HEK293 (cell line): ENCODE measurements around the gene GRID2.

Experiments
- YY1 ChIP-seq: fragments of 450-650 bp; formaldehyde crosslinking; IDR thresholded peaks from 2 replicates; pipeline ENCODE4 v1.5.1; 2018; ENCODE audit warnings: missing biosample characterization, missing genetic modification characterization
- ZNF146 ChIP-seq: fragments of 450-650 bp; formaldehyde crosslinking; IDR thresholded peaks from 2 replicates; pipeline ENCODE4 v1.5.1; 2016; ENCODE audit warnings: missing biosample characterization, missing genetic modification characterization
- ZNF747 ChIP-seq: fragments of 450-650 bp; formaldehyde crosslinking; IDR thresholded peaks from 2 replicates; pipeline ENCODE4 v1.5.1; 2016; ENCODE audit warnings: missing biosample characterization, missing genetic modification characterization
- ZNF785 ChIP-seq: fragments of 450-650 bp; formaldehyde crosslinking; IDR thresholded peaks from 2 replicates; pipeline ENCODE4 v1.5.1; 2016; ENCODE audit warnings: missing biosample characterization, missing genetic modification characterization
- TF ChIP-seq, protein P1 (sequence below): fragments of 450-650 bp; formaldehyde crosslinking; IDR thresholded peaks from 2 replicates; pipeline ENCODE4 v1.5.1; 2016; ENCODE audit warnings: missing biosample characterization, missing genetic modification characterization

DNA sequence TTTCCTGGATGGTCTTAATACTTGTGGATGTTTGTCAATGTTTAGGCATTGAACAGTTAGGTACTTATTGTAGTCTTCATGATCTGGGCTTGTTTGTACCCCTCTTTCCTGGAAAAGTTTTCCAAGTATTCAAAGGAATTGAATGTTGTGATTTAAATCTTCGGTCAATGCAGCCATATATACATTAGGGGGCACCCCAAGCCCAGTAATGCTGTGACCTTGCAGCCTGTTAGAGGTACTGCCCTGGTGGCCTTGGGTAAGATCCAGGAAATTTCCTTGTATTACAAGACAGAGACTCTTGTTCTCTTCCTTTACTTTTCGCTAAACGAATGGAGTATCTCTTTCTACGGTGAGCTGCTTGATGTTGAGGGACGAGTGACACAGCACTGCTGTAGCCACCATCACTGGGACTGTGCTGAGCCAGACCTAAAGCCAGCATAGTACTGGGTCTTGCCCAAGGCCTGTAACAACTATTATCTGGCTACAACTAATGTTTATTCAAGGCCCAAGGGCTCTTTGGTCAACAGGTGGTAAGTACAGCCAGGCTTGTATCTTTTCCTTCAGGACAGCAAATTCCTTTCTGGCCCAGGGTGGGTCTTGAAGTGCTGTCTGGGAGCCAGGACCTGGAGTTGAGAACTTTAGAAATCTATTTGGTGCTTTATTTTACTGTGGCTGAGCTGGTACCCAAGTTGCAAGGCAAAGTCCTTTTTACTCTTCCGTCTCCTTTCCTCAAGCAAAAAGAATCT, 1406.5 kb downstream of the GRID2 start:
- TF ChIP-seq, protein P1, sequence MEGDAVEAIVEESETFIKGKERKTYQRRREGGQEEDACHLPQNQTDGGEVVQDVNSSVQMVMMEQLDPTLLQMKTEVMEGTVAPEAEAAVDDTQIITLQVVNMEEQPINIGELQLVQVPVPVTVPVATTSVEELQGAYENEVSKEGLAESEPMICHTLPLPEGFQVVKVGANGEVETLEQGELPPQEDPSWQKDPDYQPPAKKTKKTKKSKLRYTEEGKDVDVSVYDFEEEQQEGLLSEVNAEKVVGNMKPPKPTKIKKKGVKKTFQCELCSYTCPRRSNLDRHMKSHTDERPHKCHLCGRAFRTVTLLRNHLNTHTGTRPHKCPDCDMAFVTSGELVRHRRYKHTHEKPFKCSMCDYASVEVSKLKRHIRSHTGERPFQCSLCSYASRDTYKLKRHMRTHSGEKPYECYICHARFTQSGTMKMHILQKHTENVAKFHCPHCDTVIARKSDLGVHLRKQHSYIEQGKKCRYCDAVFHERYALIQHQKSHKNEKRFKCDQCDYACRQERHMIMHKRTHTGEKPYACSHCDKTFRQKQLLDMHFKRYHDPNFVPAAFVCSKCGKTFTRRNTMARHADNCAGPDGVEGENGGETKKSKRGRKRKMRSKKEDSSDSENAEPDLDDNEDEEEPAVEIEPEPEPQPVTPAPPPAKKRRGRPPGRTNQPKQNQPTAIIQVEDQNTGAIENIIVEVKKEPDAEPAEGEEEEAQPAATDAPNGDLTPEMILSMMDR (tag by site-specific recombination), result peak; percentile 28; the same call in 1 of the 2 replicates
- TF ChIP-seq ZNF146 (tag by site-specific recombination) (no peak), ZNF785 (no peak), YY1 (tag by site-specific recombination) (no peak), ZNF747 (tag by site-specific recombination) (no peak)
